PC-9 (cell line): ENCODE results near the gene FBXW10B.
"Not testable (repeated sequence)": the region's sequence is repeated elsewhere in the genome, so short reads cannot be mapped to it uniquely, and the experiment has no call there.

Experiments
- EZH2 ChIP-seq: fragments of 200-600 bp; sonication (generic); IDR thresholded peaks from 2 replicates; pipeline ENCODE4 v1.8.0; 2017; ENCODE audit warnings: antibody characterized with exemption, low read depth
- TF ChIP-seq, protein P1 (sequence below): fragments of 200-600 bp; sonication (generic); conservative IDR thresholded peaks from 2 replicates; pipeline ENCODE4 v1.6.1; 2017; ENCODE audit warnings: mixed run types, antibody characterized with exemption, mild to moderate bottlenecking, moderate library complexity

DNA sequence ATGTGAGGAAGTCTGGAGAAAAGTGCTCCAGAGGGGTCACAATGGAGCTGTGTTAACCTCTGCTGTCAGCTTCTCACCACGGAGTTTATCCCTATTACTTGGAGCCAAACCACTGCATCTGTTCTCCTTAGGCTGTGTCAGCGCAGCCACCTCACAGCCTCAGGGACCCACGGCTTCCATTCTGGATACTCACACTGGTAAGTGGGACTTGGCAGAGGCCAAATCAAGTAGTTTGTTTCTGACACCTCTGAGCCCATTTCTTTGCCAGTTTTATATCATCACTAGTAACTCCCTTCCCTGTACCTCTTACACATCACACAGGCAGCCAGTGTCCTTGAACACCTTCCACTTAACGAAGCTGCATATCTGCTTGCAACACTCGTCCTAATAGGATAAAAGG is 44.8 kb downstream of the FBXW10B start:
- TF ChIP-seq, protein P1, sequence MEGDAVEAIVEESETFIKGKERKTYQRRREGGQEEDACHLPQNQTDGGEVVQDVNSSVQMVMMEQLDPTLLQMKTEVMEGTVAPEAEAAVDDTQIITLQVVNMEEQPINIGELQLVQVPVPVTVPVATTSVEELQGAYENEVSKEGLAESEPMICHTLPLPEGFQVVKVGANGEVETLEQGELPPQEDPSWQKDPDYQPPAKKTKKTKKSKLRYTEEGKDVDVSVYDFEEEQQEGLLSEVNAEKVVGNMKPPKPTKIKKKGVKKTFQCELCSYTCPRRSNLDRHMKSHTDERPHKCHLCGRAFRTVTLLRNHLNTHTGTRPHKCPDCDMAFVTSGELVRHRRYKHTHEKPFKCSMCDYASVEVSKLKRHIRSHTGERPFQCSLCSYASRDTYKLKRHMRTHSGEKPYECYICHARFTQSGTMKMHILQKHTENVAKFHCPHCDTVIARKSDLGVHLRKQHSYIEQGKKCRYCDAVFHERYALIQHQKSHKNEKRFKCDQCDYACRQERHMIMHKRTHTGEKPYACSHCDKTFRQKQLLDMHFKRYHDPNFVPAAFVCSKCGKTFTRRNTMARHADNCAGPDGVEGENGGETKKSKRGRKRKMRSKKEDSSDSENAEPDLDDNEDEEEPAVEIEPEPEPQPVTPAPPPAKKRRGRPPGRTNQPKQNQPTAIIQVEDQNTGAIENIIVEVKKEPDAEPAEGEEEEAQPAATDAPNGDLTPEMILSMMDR = not testable (repeated sequence)
- TF ChIP-seq EZH2 = not testable (repeated sequence)
